Bronchial epithelial cell (primary cell): ENCODE results near the gene SLC11A1. TPM values are rescaled to one million over a fixed set of nuclear protein-coding genes. Genes with fewer than 3 reads are reported as not detected.

Experiments used
- DNase-seq: peaks from one replicate; pipeline ENCODE4 v3.0.0-alpha.2; 2010; ENCODE audit warnings: low read depth
- FAIRE-seq: peaks from 2 replicates; lab custom pipeline; 2011; peaks lifted over from hg19 to GRCh38; lab: Jason Lieb, UNC
- H3K27me3 ChIP-seq: 2 replicates; pipeline ENCODE4 v1.5.1; 2011; ENCODE audit warnings: low read length; ENCODE audit not compliant: control insufficient read depth, insufficient read depth
- H3K36me3 ChIP-seq: 2 replicates; pipeline ENCODE4 v1.5.1; 2011; ENCODE audit warnings: low read length; ENCODE audit not compliant: control insufficient read depth, insufficient read depth
- H3K4me3 ChIP-seq: 2 replicates; pipeline ENCODE4 v1.5.1; 2011; ENCODE audit warnings: mild to moderate bottlenecking, low read depth, low read length, control low read depth
- CTCF ChIP-seq: IDR thresholded peaks from 2 replicates; pipeline ENCODE4 v1.5.1; 2011; ENCODE audit warnings: mild to moderate bottlenecking, moderate library complexity, low read length, control low read depth, inconsistent platforms; ENCODE audit not compliant: insufficient read depth, severe bottlenecking
- total RNA-seq: library from RNA; depleted of rRNA; stranded (reverse); fragments of >200 nt; gene quantifications from 2 replicates; pipeline ENCODE4 v1.2.1, GENCODE V29; 2014

The SLC11A1 gene
- total RNA-seq, 1 donor from 2014 or later, result 0.26 TPM

DNA sequence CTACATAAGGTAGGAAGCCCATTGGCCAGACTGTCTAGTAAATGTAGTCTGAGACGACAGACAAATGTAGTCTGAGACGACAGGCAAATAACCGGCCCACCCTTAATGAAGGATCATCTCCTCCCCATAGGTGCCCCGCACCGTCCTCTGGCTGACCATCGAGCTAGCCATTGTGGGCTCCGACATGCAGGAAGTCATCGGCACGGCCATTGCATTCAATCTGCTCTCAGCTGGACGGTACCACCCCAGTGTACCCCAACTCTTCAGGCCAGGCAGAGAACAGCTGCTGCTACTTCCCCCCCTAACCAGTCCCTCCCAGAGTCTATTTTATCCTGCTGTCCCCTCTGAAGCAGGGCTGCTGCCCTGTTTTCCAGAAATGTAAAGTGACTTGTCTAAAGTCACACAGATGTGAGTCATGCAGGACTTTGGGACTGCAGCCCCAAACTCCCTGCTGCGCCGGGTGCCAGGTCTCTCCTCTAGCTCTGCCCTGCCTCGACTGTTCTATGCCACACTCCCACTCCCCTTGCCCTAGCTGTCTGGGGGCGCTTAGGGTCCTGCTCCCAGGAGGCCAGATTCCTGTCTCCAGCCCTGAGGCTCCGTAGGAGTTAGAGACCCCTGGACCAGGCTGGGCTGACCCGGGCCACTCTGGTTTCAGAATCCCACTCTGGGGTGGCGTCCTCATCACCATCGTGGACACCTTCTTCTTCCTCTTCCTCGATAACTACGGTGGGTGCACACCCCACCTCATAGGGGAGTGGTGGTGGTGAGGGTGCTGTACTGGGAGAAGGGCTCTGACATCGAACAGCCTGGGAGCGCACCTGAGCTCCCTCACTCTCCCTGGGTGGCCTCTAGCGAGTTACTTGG lies 4.7 kb downstream of the SLC11A1 start:
- Histone ChIP-seq H3K4me3 (peak overlapping the region; percentile 42), H3K27me3 (peaks cover 2% of the 10 kb centered on the region), H3K36me3 (no peaks in the 10 kb centered on the region)
- DNase-seq, result no peak
- TF ChIP-seq CTCF, result no peak
- FAIRE-seq, result no peak

DNA sequence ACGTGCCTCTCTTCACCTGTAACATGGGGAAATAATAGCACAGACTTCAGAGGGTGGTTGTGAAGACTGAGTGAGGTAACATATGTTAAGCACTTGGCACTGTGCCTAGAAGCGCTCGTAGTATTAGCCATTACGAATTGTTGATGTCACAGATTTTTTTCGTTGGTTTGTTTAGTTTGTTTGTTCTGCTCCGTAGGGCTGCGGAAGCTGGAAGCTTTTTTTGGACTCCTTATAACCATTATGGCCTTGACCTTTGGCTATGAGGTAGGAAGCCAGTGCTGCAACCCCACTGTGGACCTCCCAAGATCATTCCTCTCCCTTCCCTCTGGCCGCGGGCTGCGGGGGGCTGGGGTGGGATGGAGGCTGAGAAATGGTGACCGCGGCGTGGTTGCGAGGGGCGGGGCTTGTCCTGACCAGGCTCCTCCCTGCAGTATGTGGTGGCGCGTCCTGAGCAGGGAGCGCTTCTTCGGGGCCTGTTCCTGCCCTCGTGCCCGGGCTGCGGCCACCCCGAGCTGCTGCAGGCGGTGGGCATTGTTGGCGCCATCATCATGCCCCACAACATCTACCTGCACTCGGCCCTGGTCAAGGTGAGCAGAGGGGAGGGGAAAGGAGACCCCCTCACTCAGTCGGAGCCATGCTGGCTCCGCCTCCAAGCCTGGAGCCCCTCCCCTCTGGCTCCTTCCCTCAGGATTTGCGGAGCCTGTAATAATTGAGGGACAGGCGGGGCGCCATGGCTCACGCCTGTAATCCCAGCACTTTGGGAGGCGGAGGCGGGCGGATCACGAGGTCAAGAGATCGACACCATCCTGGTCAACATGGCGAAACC lies 5.5 kb downstream of the SLC11A1 start:
- H3K4me3 ChIP-seq, result peak overlapping the region; percentile 42
- TF ChIP-seq CTCF, result no peak
- no peaks in the 10 kb centered on the region for H3K36me3 ChIP-seq
- no peaks in the 10 kb centered on the region for H3K27me3 ChIP-seq
- FAIRE-seq (peak; percentile 89), DNase-seq (peak; percentile 85)

DNA sequence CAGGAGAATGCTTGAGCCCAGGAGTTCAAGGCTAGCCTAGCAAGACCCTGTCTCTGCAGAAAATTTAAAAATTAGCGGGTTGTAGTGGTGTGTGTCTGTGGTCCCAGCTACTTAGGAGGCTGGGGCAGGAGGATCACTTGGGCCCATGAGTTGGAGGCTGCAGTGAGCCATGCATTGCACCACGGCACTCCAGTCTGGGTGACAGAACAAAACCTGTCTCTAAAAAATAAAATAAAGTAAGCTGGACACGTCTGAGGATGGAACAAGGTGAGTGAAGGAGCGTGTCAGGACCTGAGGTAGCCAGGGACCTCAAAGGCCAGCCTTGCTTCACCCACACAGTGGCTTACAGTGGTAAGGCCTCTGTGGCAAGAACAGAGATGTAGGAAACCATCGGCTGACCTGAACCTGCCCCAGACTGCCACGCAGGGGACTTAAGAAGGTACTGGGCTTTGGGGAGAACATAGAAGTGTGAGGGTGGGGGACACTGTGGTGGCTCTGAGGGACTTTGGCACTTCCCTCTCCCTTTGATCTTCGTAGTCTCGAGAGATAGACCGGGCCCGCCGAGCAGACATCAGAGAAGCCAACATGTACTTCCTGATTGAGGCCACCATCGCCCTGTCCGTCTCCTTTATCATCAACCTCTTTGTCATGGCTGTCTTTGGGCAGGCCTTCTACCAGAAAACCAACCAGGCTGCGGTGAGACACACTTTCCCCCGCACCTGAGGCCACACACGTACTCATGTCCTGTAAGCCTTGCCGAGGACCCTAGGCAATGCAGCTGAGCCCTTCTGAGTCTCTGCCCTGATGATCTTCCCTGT lies 7.5 kb downstream of the SLC11A1 start:
- DNase-seq (no peak), FAIRE-seq (peak; percentile 60)
- no peak for TF ChIP-seq CTCF
- H3K27me3 ChIP-seq, result no peaks in the 10 kb centered on the region
- H3K36me3 ChIP-seq, result no peaks in the 10 kb centered on the region
- no peak overlapping the region for H3K4me3 ChIP-seq

- DNase-seq (no peak), FAIRE-seq (no peak)
- no peak for TF ChIP-seq CTCF
- Histone ChIP-seq H3K4me3 (no peak overlapping the region), H3K36me3 (no peaks in the 10 kb centered on the region), H3K27me3 (no peaks in the 10 kb centered on the region)
These were observed 9.1 kb downstream of the SLC11A1 start for GRCh38 chr2:218391202-218391601.

DNA sequence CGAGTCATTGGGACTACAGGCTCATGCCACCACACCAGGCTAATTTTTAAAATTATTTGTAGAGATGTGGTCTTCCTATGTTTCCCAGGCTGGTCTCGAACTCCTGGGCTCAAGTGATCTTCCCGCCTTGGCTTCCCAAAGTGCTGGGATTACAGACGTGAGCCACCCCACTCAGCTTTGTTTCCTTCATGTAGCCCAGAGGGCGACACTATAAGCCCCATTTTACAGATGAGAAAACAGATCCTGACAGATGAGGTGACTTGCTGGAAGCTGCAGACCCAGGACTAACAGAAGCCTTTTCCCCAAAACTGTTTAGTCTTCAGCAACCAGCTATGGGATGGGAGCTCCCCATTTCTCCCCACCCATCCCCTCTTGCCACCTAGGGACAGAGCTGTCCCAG lies 10.4 kb downstream of the SLC11A1 start:
- no peaks in the 10 kb centered on the region for H3K27me3 ChIP-seq
- no peak for DNase-seq

More for the DNA sequence above, 10.4 kb downstream of the SLC11A1 start:
- Histone ChIP-seq H3K36me3 (no peaks in the 10 kb centered on the region), H3K4me3 (no peak overlapping the region)
- TF ChIP-seq CTCF, result no peak
- no peak for FAIRE-seq
